ENCODE data around the gene CYSRT1.

- TF ChIP-seq POLR2AphosphoS5 (IDR thresholded peaks at IDR 0.05; ENCODE audit: insufficient read depth, low read depth, low read length) (no peak), POLR2A (IDR thresholded peaks at IDR 0.05; ENCODE audit: low read depth, low read length) (no peak), CTCF (IDR thresholded peaks at IDR 0.05; ENCODE audit: extremely low read depth in 1 of 2, insufficient read depth in 1 of 2, low read depth in 1 of 2, low read length in 2 of 2) (no peak), EZH2 (IDR thresholded peaks at IDR 0.05; ENCODE audit: borderline replicate concordance, low read depth, low read length, severe bottlenecking) (no peak), MAX (IDR thresholded peaks at IDR 0.05; ENCODE audit: insufficient read depth, insufficient read length) (no peak)
These were observed 10.7 kb downstream of the CYSRT1 start for GRCh38 chr9:137235424-137236237.
